Trophoblast cell (in vitro differentiated cells and primary cell): ENCODE data around the gene RAB3IP.

Experiments used
- DNase-seq, 2 donors: peaks; one replicate each; pipeline ENCODE4 v3.0.0-alpha.2; 2016
- H2AFZ ChIP-seq: 2 replicates; pipeline ENCODE4 v1.6.1; 2013; ENCODE audit warnings: low read length, moderate library complexity, mild to moderate bottlenecking; ENCODE audit not compliant: insufficient read depth, poor library complexity
- H2AK5ac ChIP-seq: 2 replicates; pipeline ENCODE4 v1.6.1; 2013; ENCODE audit warnings: mild to moderate bottlenecking, low read length
- H2BK120ac ChIP-seq: 2 replicates; pipeline ENCODE4 v1.6.1; 2013; ENCODE audit warnings: low read length, mild to moderate bottlenecking, moderate library complexity; ENCODE audit not compliant: insufficient read depth, poor library complexity
- H2BK12ac ChIP-seq: 2 replicates; pipeline ENCODE4 v1.6.1; 2013; ENCODE audit warnings: mild to moderate bottlenecking, low read length, moderate library complexity
- H2BK5ac ChIP-seq: 2 replicates; pipeline ENCODE4 v1.6.1; 2013; ENCODE audit warnings: low read length, low read depth, moderate library complexity, mild to moderate bottlenecking; ENCODE audit not compliant: poor library complexity
- H3K14ac ChIP-seq: 2 replicates; pipeline ENCODE4 v1.6.1; 2013; ENCODE audit warnings: mild to moderate bottlenecking, low read length
- H3K18ac ChIP-seq: 2 replicates; pipeline ENCODE4 v1.6.1; 2013; ENCODE audit warnings: mild to moderate bottlenecking, low read length
- H3K23ac ChIP-seq: 2 replicates; pipeline ENCODE4 v1.6.1; 2013; ENCODE audit warnings: low read length
- H3K27ac ChIP-seq: 2 replicates; pipeline ENCODE4 v1.5.1; 2013; ENCODE audit warnings: low read depth, mild to moderate bottlenecking, inconsistent platforms, low read length, moderate library complexity
- H3K27me3 ChIP-seq: 2 replicates; pipeline ENCODE4 v1.6.1; 2013; ENCODE audit warnings: inconsistent platforms, mild to moderate bottlenecking, low read length, moderate library complexity; ENCODE audit not compliant: insufficient read depth
- H3K36me3 ChIP-seq, 2 experiments: 1 replicate in 1 of 2; 2 replicates in 1 of 2; pipeline ENCODE4 v1.6.1; 2013; ENCODE audit warnings: low read length in 2 of 2, mild to moderate bottlenecking in 2 of 2, moderate library complexity in 1 of 2; ENCODE audit not compliant: insufficient read depth in 2 of 2, control insufficient read depth in 1 of 2
- H3K4ac ChIP-seq: 2 replicates; pipeline ENCODE4 v1.6.1; 2013; ENCODE audit warnings: low read depth, mild to moderate bottlenecking, low read length, moderate library complexity
- H3K4me1 ChIP-seq, 2 experiments: 1 replicate in 1 of 2; 2 replicates in 1 of 2; pipeline ENCODE4 v1.6.1; 2013; ENCODE audit warnings: low read length in 2 of 2, mild to moderate bottlenecking in 2 of 2, moderate library complexity in 1 of 2; ENCODE audit not compliant: insufficient read depth in 2 of 2, control insufficient read depth in 1 of 2
- H3K4me2 ChIP-seq: 2 replicates; pipeline ENCODE4 v1.6.1; 2013; ENCODE audit warnings: inconsistent platforms, mild to moderate bottlenecking, low read length, moderate library complexity
- H3K4me3 ChIP-seq: 2 replicates; pipeline ENCODE4 v1.5.1; 2013; ENCODE audit warnings: mild to moderate bottlenecking, low read depth, low read length, inconsistent platforms
- H3K79me1 ChIP-seq: one replicate; pipeline ENCODE4 v1.6.1; 2013; ENCODE audit warnings: low read length
- H3K79me2 ChIP-seq: 2 replicates; pipeline ENCODE4 v1.6.1; 2013; ENCODE audit warnings: low read length, mild to moderate bottlenecking; ENCODE audit not compliant: control insufficient read depth, insufficient read depth, poor library complexity
- H3K9ac ChIP-seq: 2 replicates; pipeline ENCODE4 v1.6.1; 2013; ENCODE audit warnings: mild to moderate bottlenecking, low read length
- H3K9me3 ChIP-seq: 2 replicates; pipeline ENCODE4 v1.6.1; 2013; ENCODE audit warnings: low read depth, mild to moderate bottlenecking, control low read depth, inconsistent platforms, low read length; ENCODE audit not compliant: insufficient read depth
- H4K12ac ChIP-seq: 2 replicates; pipeline ENCODE4 v1.6.1; 2013; ENCODE audit warnings: low read depth, mild to moderate bottlenecking, low read length, moderate library complexity
- H4K8ac ChIP-seq: 2 replicates; pipeline ENCODE4 v1.6.1; 2013; ENCODE audit warnings: low read depth, mild to moderate bottlenecking, low read length, moderate library complexity
- H4K91ac ChIP-seq: one replicate; pipeline ENCODE4 v1.6.1; 2013; ENCODE audit warnings: low read depth, mild to moderate bottlenecking, low read length, moderate library complexity
- WGBS: extraction: QIAGEN DNeasy Blood & Tissue Kit; methylation state at CpG from one replicate; pipeline ENCODE4 v1.1.7; 2013; ENCODE audit warnings: missing lambda C conversion rate; ENCODE audit not compliant: insufficient read length, insufficient coverage; ENCODE audit errors: extremely low coverage; 5-methylcytosine and 5-hydroxymethylcytosine counted together

The RAB3IP gene

GRCh38 chr12:69834576-69834975 is 95.9 kb downstream of the RAB3IP start:
- no peak overlapping the region for H4K12ac ChIP-seq
- H3K27ac ChIP-seq: no peak overlapping the region
- H3K18ac ChIP-seq: no peak overlapping the region
- no peak overlapping the region for H3K4ac ChIP-seq
- no peak overlapping the region for H4K8ac ChIP-seq
- H2BK120ac ChIP-seq: no peak overlapping the region
- DNase-seq: no peak
- H3K9ac ChIP-seq: no peak overlapping the region
- H2BK5ac ChIP-seq: no peak overlapping the region
- H3K4me2 ChIP-seq: no peak overlapping the region
- H3K4me3 ChIP-seq: no peak overlapping the region
- no peak overlapping the region for H2AK5ac ChIP-seq
- H3K9me3 ChIP-seq: no peaks in the 10 kb centered on the region
- H3K14ac ChIP-seq: no peak overlapping the region
- no peaks in the 10 kb centered on the region for H3K79me1 ChIP-seq
- no peak overlapping the region for H2BK12ac ChIP-seq
- no peaks in the 10 kb centered on the region for H3K4me1 ChIP-seq
- H3K36me3 ChIP-seq: no peaks in the 10 kb centered on the region
- H3K23ac ChIP-seq: no peak overlapping the region
- H4K91ac ChIP-seq: no peak overlapping the region
- H3K79me2 ChIP-seq: no peaks in the 10 kb centered on the region
- no peak overlapping the region for H2AFZ ChIP-seq
- H3K27me3 ChIP-seq: no peaks in the 10 kb centered on the region

GRCh38 chr12:69835081-69835480 is 96.4 kb downstream of the RAB3IP start:
- H2BK5ac ChIP-seq: no peak overlapping the region
- no peak overlapping the region for H3K27ac ChIP-seq
- H3K4me1 ChIP-seq: no peaks in the 10 kb centered on the region
- H3K23ac ChIP-seq: no peak overlapping the region
- H3K27me3 ChIP-seq: no peaks in the 10 kb centered on the region
- no peak overlapping the region for H2AK5ac ChIP-seq
- no peak overlapping the region for H3K4me3 ChIP-seq
- no peak overlapping the region for H3K4ac ChIP-seq
- H3K14ac ChIP-seq: no peak overlapping the region
- no peak overlapping the region for H4K12ac ChIP-seq
- no peak overlapping the region for H2BK12ac ChIP-seq
- no peaks in the 10 kb centered on the region for H3K79me2 ChIP-seq
- no peak for DNase-seq
- no peak overlapping the region for H4K91ac ChIP-seq
- H3K18ac ChIP-seq: no peak overlapping the region
- no peaks in the 10 kb centered on the region for H3K9me3 ChIP-seq
- H2AFZ ChIP-seq: no peak overlapping the region
- H3K36me3 ChIP-seq: no peaks in the 10 kb centered on the region
- H4K8ac ChIP-seq: no peak overlapping the region
- WGBS: no CpG with 5 or more reads among the region's 3 CpGs
- H3K79me1 ChIP-seq: no peaks in the 10 kb centered on the region
- H2BK120ac ChIP-seq: no peak overlapping the region
- no peak overlapping the region for H3K9ac ChIP-seq
- H3K4me2 ChIP-seq: no peak overlapping the region

GRCh38 chr12:69836015-69836414 is 97.4 kb downstream of the RAB3IP start:
- Histone ChIP-seq H3K9me3 (no peaks in the 10 kb centered on the region), H3K18ac (no peak overlapping the region), H2BK120ac (no peak overlapping the region), H3K9ac (no peak overlapping the region), H3K4ac (no peak overlapping the region), H3K79me1 (no peaks in the 10 kb centered on the region), H2AK5ac (no peak overlapping the region), H3K4me3 (no peak overlapping the region), H2BK5ac (no peak overlapping the region), H3K79me2 (no peaks in the 10 kb centered on the region), H4K12ac (no peak overlapping the region), H2AFZ (no peak overlapping the region), H3K14ac (no peak overlapping the region), H3K4me1 (no peaks in the 10 kb centered on the region), H4K91ac (no peak overlapping the region), H3K23ac (no peak overlapping the region), H3K27ac (no peak overlapping the region), H4K8ac (no peak overlapping the region), H3K4me2 (no peak overlapping the region), H3K27me3 (no peaks in the 10 kb centered on the region), H2BK12ac (no peak overlapping the region), H3K36me3 (no peaks in the 10 kb centered on the region)
- no CpG with 5 or more reads among the region's 13 CpGs for WGBS
- peak in 1 of 2 donors; percentile 27 for DNase-seq

- DNase-seq: no peak
- no peak overlapping the region for H3K9ac ChIP-seq
- H3K4me2 ChIP-seq: no peak overlapping the region
- H3K23ac ChIP-seq: no peak overlapping the region
- no peak overlapping the region for H2BK5ac ChIP-seq
- no peaks in the 10 kb centered on the region for H3K9me3 ChIP-seq
- H4K8ac ChIP-seq: no peak overlapping the region
- H3K27me3 ChIP-seq: no peaks in the 10 kb centered on the region
- H3K4me3 ChIP-seq: no peak overlapping the region
- no peak overlapping the region for H2BK12ac ChIP-seq
- H4K12ac ChIP-seq: no peak overlapping the region
- H2AK5ac ChIP-seq: no peak overlapping the region
- H3K4ac ChIP-seq: no peak overlapping the region
- H3K4me1 ChIP-seq: no peaks in the 10 kb centered on the region
- WGBS: no CpG with 5 or more reads among the region's 4 CpGs
- H3K14ac ChIP-seq: no peak overlapping the region
- no peaks in the 10 kb centered on the region for H3K36me3 ChIP-seq
- H3K79me1 ChIP-seq: no peaks in the 10 kb centered on the region
- H3K27ac ChIP-seq: no peak overlapping the region
- H3K18ac ChIP-seq: no peak overlapping the region
- H3K79me2 ChIP-seq: no peaks in the 10 kb centered on the region
- H2BK120ac ChIP-seq: no peak overlapping the region
- H2AFZ ChIP-seq: no peak overlapping the region
- H4K91ac ChIP-seq: no peak overlapping the region
These were observed 98.5 kb downstream of the RAB3IP start for GRCh38 chr12:69837191-69837590.
